Measurements from ENCODE around the gene BSPH1.

- TF ChIP-seq, protein P1, sequence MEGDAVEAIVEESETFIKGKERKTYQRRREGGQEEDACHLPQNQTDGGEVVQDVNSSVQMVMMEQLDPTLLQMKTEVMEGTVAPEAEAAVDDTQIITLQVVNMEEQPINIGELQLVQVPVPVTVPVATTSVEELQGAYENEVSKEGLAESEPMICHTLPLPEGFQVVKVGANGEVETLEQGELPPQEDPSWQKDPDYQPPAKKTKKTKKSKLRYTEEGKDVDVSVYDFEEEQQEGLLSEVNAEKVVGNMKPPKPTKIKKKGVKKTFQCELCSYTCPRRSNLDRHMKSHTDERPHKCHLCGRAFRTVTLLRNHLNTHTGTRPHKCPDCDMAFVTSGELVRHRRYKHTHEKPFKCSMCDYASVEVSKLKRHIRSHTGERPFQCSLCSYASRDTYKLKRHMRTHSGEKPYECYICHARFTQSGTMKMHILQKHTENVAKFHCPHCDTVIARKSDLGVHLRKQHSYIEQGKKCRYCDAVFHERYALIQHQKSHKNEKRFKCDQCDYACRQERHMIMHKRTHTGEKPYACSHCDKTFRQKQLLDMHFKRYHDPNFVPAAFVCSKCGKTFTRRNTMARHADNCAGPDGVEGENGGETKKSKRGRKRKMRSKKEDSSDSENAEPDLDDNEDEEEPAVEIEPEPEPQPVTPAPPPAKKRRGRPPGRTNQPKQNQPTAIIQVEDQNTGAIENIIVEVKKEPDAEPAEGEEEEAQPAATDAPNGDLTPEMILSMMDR (IDR thresholded peaks at IDR 0.05; ENCODE audit: poor library complexity, severe bottlenecking) = no peak
- TF ChIP-seq REST (IDR thresholded peaks at IDR 0.05; ENCODE audit: borderline replicate concordance) = no peak
- TF ChIP-seq EP300 (conservative IDR thresholded peaks at IDR 0.05; ENCODE audit: poor library complexity, severe bottlenecking) = no peak
- TF ChIP-seq EZH2 (IDR thresholded peaks at IDR 0.05; ENCODE audit: borderline replicate concordance, insufficient read depth, low read length, poor library complexity, severe bottlenecking) = no peak
- no peak for TF ChIP-seq POLR2AphosphoS5 (IDR thresholded peaks at IDR 0.05)
- no peak for TF ChIP-seq RAD21 (conservative IDR thresholded peaks at IDR 0.05)
Measured at GRCh38 chr19:48025480-48025879, 33.5 kb upstream of the BSPH1 start.

Measured in neural cell (in vitro differentiated cells).